K562 (cell line): ENCODE results near the gene GIMAP8. TPM values are rescaled to one million over a fixed set of nuclear protein-coding genes. Genes with fewer than 3 reads are reported as not detected.

Experiments used
- ATAC-seq: fragments of 200-7000 bp; cut with Tn5 transposase; 3 replicates; pipeline ENCODE4 v1.9.1; 2020; ENCODE audit warnings: moderate library complexity
- BruUV-seq: library from RNA; stranded (reverse); fragments of 400-500 nt; replicated peaks from 2 replicates; lab custom pipeline; 2021; lab: Mats Ljungman, UMichigan
- CTCF ChIA-PET: fragments of 300-600 bp; formaldehyde crosslinking; extraction: SDS; loops from one replicate; lab custom pipeline; 2021; ENCODE audit warnings: low intra/inter-chr PET ratio; lab: Yijun Ruan, JAX
- POLR2A ChIA-PET: fragments of 300-600, 350-650 bp; sonication (Branson Sonifier 250); formaldehyde crosslinking; extraction: SDS; loops from one replicate; lab custom pipeline; 2021; ENCODE audit warnings: antibody characterized with exemption, inconsistent platforms; lab: Yijun Ruan, JAX
- DNase-seq, 4 experiments: peaks; one replicate each; pipeline versions ENCODE4 v3.0.0 to v3.0.0-alpha.2; 2011 to 2018; ENCODE audit warnings: low spot score in 3 of 4, mixed read lengths in 3 of 4; ENCODE audit errors: extremely low read depth in 1 of 4
- FAIRE-seq: peaks from 2 replicates; lab custom pipeline; 2011; peaks lifted over from hg19 to GRCh38; lab: Jason Lieb, UNC
- H2AFZ ChIP-seq: 2 replicates; pipeline ENCODE4 v1.6.0; 2011; ENCODE audit warnings: low read depth, low read length, control low read depth, inconsistent platforms
- H3K27ac ChIP-seq: fragments of 200-600 bp; 3 replicates; pipeline ENCODE4 v1.8.0; 2011; ENCODE audit warnings: low read depth, mild to moderate bottlenecking, control low read depth, inconsistent platforms, low read length, moderate library complexity, mixed read lengths; ENCODE audit errors: extremely low read depth
- H3K27me3 ChIP-seq, 2 experiments: fragments of 300-600 bp in 1 of 2; 2 replicates in 1 of 2; 3 replicates in 1 of 2; pipeline versions ENCODE4 v1.6.0 to v1.8.0; 2011; ENCODE audit warnings: inconsistent platforms in 2 of 2, low read length in 2 of 2, mild to moderate bottlenecking in 1 of 2, mixed read lengths in 1 of 2, moderate library complexity in 1 of 2; ENCODE audit not compliant: control insufficient read depth in 2 of 2, insufficient read depth in 2 of 2
- H3K36me3 ChIP-seq: fragments of 300-600 bp; 3 replicates; pipeline ENCODE4 v1.8.0; 2011; ENCODE audit warnings: mild to moderate bottlenecking, low read length, inconsistent platforms; ENCODE audit not compliant: control insufficient read depth, insufficient read depth
- H3K4me1 ChIP-seq, 2 experiments: fragments of 200-600 bp in 1 of 2; replicated peaks in 1 of 2; 2 replicates in 1 of 2; 3 replicates in 1 of 2; pipeline versions ENCODE4 v1.5.1 to v1.8.0; 2011; ENCODE audit warnings: inconsistent platforms in 2 of 2, low read length in 2 of 2, mild to moderate bottlenecking in 1 of 2, mixed read lengths in 1 of 2, moderate library complexity in 1 of 2; ENCODE audit not compliant: control insufficient read depth in 2 of 2, insufficient read depth in 2 of 2
- H3K4me2 ChIP-seq: 2 replicates; pipeline ENCODE4 v1.6.1; 2011; ENCODE audit warnings: low read length, control low read depth, inconsistent platforms, mixed read lengths; ENCODE audit not compliant: insufficient read depth
- H3K4me3 ChIP-seq: fragments of 200-600 bp; sonication (generic), shearing (Covaris generic); 2 replicates; pipeline ENCODE4 v1.5.1; 2016; ENCODE audit warnings: control low read depth, inconsistent platforms
- H3K79me2 ChIP-seq: fragments of 200-600 bp; 3 replicates; pipeline ENCODE4 v1.8.0; 2011; ENCODE audit warnings: low read length, inconsistent platforms; ENCODE audit not compliant: control insufficient read depth, insufficient read depth
- H3K9ac ChIP-seq, 2 experiments: 2 replicates each; pipeline versions ENCODE4 v1.6.0 to v1.6.1; 2011; ENCODE audit warnings: low read depth in 2 of 2, low read length in 2 of 2, control low read depth in 1 of 2, inconsistent platforms in 1 of 2, mild to moderate bottlenecking in 1 of 2, mixed read lengths in 1 of 2; ENCODE audit not compliant: insufficient read depth in 1 of 2
- H3K9me1 ChIP-seq: one replicate; pipeline ENCODE4 v1.6.0; 2011; ENCODE audit warnings: inconsistent platforms, mild to moderate bottlenecking, low read length, moderate library complexity; ENCODE audit not compliant: control insufficient read depth, insufficient read depth
- H3K9me3 ChIP-seq: replicated peaks from 2 replicates; pipeline ENCODE4 v1.5.1; 2011; ENCODE audit warnings: low read depth, low read length, inconsistent platforms; ENCODE audit not compliant: control insufficient read depth, insufficient read depth
- H4K20me1 ChIP-seq: replicated peaks from 2 replicates; pipeline ENCODE4 v1.6.1; 2011; ENCODE audit warnings: low read length, inconsistent platforms, mixed read lengths; ENCODE audit not compliant: control insufficient read depth, insufficient read depth
- CREB3 ChIP-seq: fragments of 450-650 bp; conservative IDR thresholded peaks from 2 replicates; pipeline ENCODE4 v1.6.1; 2016; ENCODE audit warnings: missing genetic modification characterization, low read depth, mild to moderate bottlenecking, missing compliant biosample characterization, moderate library complexity
- PBX2 ChIP-seq, 2 experiments: IDR thresholded peaks in 1 of 2; conservative IDR thresholded peaks in 1 of 2; 2 replicates each; pipeline ENCODE4 v1.6.1; 2016; ENCODE audit warnings: low read depth in 2 of 2, mild to moderate bottlenecking in 1 of 2, missing compliant biosample characterization in 1 of 2, missing genetic modification characterization in 1 of 2, moderate library complexity in 1 of 2
- PKNOX1 ChIP-seq: fragments of 450-650 bp; IDR thresholded peaks from 2 replicates; pipeline ENCODE4 v1.6.1; 2016
- WGBS: fragments of 100-300 bp; shearing (Covaris generic); methylation state at CpG from one replicate; pipeline ENCODE4 v1.1.6; 2016; ENCODE audit warnings: low coverage, mixed read lengths; ENCODE audit not compliant: insufficient coverage; ENCODE audit errors: missing lambda C conversion rate; 5-methylcytosine and 5-hydroxymethylcytosine counted together
- in situ Hi-C: fragments of 300-500 bp; cut with MboI; formaldehyde crosslinking; loops from 4 replicates; pipeline ENCODE4 v1.15.0; 2018; ENCODE audit warnings: inconsistent platforms, mixed read lengths
- intact Hi-C: fragments of 100-400 bp; cut with micrococcal nuclease; formaldehyde crosslinking; loops from 2 replicates; pipeline ENCODE4 v1.14.2; 2022
- polyA plus RNA-seq, 8 experiments: library from polyadenylated mRNA; depleted of rRNA in 4 of 8; stranded (reverse) in 5 of 8; unstranded in 3 of 8; fragments of >200 nt; fragmentation: Nextera tagmentation in 2 of 8; fragmentation: Illumina TruSeq in 1 of 8; extraction: Ambion mirVana in 2 of 8; extraction: Trizol in 1 of 8; gene quantifications; 2 replicates each; pipeline versions ENCODE4 v1.2.1 to v1.2.3, GENCODE V29; 2011 to 2014; ENCODE audit warnings: inconsistent platforms in 1 of 8, missing spikeins in 1 of 8
- total RNA-seq, 7 experiments: library from RNA; depleted of rRNA in 6 of 7; stranded (reverse); fragments of >200 nt in 6 of 7; fragmentation: Illumina TruSeq in 2 of 7; extraction: Trizol in 2 of 7; gene quantifications; 2 replicates each; pipeline versions ENCODE4 v1.2.1 to v1.2.3, GENCODE V29; 2011 to 2021; ENCODE audit warnings: low replicate concordance in 1 of 7

Gene GIMAP8
- total and polyA plus RNA-seq, 9 of the 15 experiments (the other 6 are each of a cell fraction or from before 2014, with no cell fraction given), result not detected

GRCh38 chr7:150443793-150444540 lies 6.5 kb upstream of the GIMAP8 start:
- H3K4me3 ChIP-seq, result no peak overlapping the region
- no peak overlapping the region for H3K27ac ChIP-seq
- H3K79me2 ChIP-seq, result no peaks in the 10 kb centered on the region
- peaks cover 0 to 6% of the 10 kb centered on the region in 2 experiments; a peak in 3 of 5 replicates for H3K4me1 ChIP-seq
- FAIRE-seq (no peak), ATAC-seq (no peak), DNase-seq (no peak)
- no peaks in the 10 kb centered on the region for H3K36me3 ChIP-seq
- intact Hi-C loops, result no loop called here
- H3K27me3 ChIP-seq, result peaks cover 43 to 61% of the 10 kb centered on the region in 2 experiments; a peak in 4 of 5 replicates
- peaks cover 12% of the 10 kb centered on the region for H3K9me3 ChIP-seq
- no peak overlapping the region for H2AFZ ChIP-seq
- H3K4me2 ChIP-seq, result no peak overlapping the region
- no TSS peak for BruUV-seq
- in situ Hi-C loops, result no loop called here
- TF ChIP-seq CREB3 (tag) (no peak), PBX2 (CRISPR knock-in tag; IDR thresholded peaks at IDR 0.05; ENCODE audit: low read depth) (no peak), PBX2 (tag; conservative IDR thresholded peaks at IDR 0.05; ENCODE audit: low read depth) (0 out of 2 replicates have a peak, but pooled peaks have one; percentile 19), PKNOX1 (peak; percentile 68)
- CTCF ChIA-PET, result interaction anchor here (0.7 kb wide), 1 partner anchor 801 kb away, joined by 3 read pairs; no protein-coding TSS in a partner anchor
- H3K9ac ChIP-seq, result no peak overlapping the region
- POLR2A ChIA-PET, result interaction anchor here (5.5 kb wide), 1 partner anchor 11 kb away, joined by 29 read pairs; no protein-coding TSS in a partner anchor
- 2% methylated on average over 17 of the region's 18 CpGs for WGBS
- no peaks in the 10 kb centered on the region for H4K20me1 ChIP-seq
- H3K9me1 ChIP-seq, result no peaks in the 10 kb centered on the region
